ENCODE data around the gene ZBTB37.
"Not testable (repeated sequence)": the region's sequence is repeated elsewhere in the genome, so short reads cannot be mapped to it uniquely, and the experiment has no call there.

The ZBTB37 gene

DNA sequence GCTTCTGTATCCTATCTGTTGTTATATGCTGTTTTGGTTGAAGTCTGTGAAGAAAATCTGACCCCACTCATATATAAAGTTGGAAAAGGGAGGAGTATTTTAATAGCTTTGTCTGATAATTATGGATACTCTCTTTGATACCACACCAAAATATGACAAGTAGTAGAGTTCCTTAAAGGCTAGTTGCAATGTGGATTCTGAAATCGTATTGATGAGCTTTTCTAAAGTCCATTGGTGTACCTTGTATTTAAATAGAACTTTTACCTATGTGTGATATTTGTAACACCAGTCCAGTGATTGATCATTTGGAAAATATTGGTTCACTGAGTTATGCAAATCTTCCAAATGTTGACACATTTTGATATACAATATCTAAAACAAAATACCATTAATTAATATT lies 8.1 kb upstream of the ZBTB37 start:
- WGBS (ENCODE audit: insufficient coverage) = no CpG with 5 or more reads among the region's 1 CpG
- peaks cover 17 to 54% (median 40%) of the 10 kb centered on the region in 4 experiments for H3K36me3 ChIP-seq (ENCODE audit: control insufficient read depth in 4 of 4, insufficient read depth in 4 of 4, low read length in 3 of 4)

DNA sequence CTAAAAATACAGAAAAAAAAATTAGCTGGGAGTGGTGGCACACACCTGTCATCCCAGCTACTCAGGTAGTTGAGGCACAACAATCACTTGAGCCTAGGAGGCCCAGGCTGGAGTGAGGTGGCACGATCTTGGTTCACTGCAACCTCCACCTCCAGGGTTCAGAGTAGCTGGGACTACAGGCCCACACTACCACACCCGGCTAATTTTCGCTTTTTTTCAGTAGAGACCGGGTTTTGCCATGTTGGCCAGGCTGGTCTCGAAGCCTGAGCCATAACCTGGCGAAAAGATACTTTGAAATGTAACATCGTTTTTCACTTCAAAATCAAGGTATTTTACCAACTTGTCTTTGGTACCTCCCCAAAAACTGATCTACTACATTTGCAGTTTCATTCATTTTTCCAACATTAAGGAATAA lies 6.4 kb upstream of the ZBTB37 start:
- no peaks in the 10 kb centered on the region for H3K27me3 ChIP-seq (replicated peaks in 2 of 5; ENCODE audit: control insufficient read depth in 4 of 5, insufficient read depth in 5 of 5, low read length in 4 of 5)
- no peak overlapping the region for H3K27ac ChIP-seq (ENCODE audit: insufficient read depth in 1 of 2, low read depth in 1 of 2, low read length in 2 of 2, poor library complexity in 1 of 2, severe bottlenecking in 2 of 2)
- 94% methylated on average over 3 of the region's 7 CpGs for WGBS (ENCODE audit: insufficient coverage)
- peaks cover 23 to 60% (median 41%) of the 10 kb centered on the region in 4 experiments for H3K36me3 ChIP-seq (ENCODE audit: control insufficient read depth in 4 of 4, insufficient read depth in 4 of 4, low read length in 3 of 4)
- H3K4me1 ChIP-seq (ENCODE audit: control extremely low read depth in 1 of 4, control insufficient read depth in 4 of 4, insufficient read depth in 4 of 4, low read length in 3 of 4) = peaks cover 13 to 23% (median 19%) of the 10 kb centered on the region in 4 experiments
- DNase-seq = no peak
- H3K9me3 ChIP-seq (ENCODE audit: control extremely low read depth in 1 of 5, control insufficient read depth in 4 of 5, insufficient read depth in 2 of 5, low read depth in 1 of 5, low read length in 4 of 5) = no peaks in the 10 kb centered on the region
- ChIA-PET POLR2A (no interaction called here), CTCF (no interaction called here)
- H3K4me3 ChIP-seq (ENCODE audit: control insufficient read depth in 1 of 7, extremely low read depth in 1 of 7, insufficient read depth in 4 of 7, low read depth in 2 of 7, low read length in 6 of 7) = no peak overlapping the region

More for the DNA sequence above, 8.1 kb upstream of the ZBTB37 start:
- ChIA-PET POLR2A (interaction anchor here (0.6 to 0.7 kb wide), 2 partner anchors 70 to 447 kb away, joined by 4 read pairs; no protein-coding TSS in a partner anchor), CTCF (no interaction called here)
- Histone ChIP-seq H3K27ac (ENCODE audit: insufficient read depth in 1 of 2, low read depth in 1 of 2, low read length in 2 of 2, poor library complexity in 1 of 2, severe bottlenecking in 2 of 2) (no peak overlapping the region), H3K9me3 (ENCODE audit: control extremely low read depth in 1 of 5, control insufficient read depth in 4 of 5, insufficient read depth in 2 of 5, low read depth in 1 of 5, low read length in 4 of 5) (no peaks in the 10 kb centered on the region), H3K4me3 (ENCODE audit: control insufficient read depth in 1 of 7, extremely low read depth in 1 of 7, insufficient read depth in 4 of 7, low read depth in 2 of 7, low read length in 6 of 7) (no peak overlapping the region), H3K4me1 (ENCODE audit: control extremely low read depth in 1 of 4, control insufficient read depth in 4 of 4, insufficient read depth in 4 of 4, low read length in 3 of 4) (peaks cover 2 to 7% (median 5%) of the 10 kb centered on the region in 4 experiments), H3K27me3 (replicated peaks in 2 of 5; ENCODE audit: control insufficient read depth in 4 of 5, insufficient read depth in 5 of 5, low read length in 4 of 5) (no peaks in the 10 kb centered on the region)
- no peak for DNase-seq

DNA sequence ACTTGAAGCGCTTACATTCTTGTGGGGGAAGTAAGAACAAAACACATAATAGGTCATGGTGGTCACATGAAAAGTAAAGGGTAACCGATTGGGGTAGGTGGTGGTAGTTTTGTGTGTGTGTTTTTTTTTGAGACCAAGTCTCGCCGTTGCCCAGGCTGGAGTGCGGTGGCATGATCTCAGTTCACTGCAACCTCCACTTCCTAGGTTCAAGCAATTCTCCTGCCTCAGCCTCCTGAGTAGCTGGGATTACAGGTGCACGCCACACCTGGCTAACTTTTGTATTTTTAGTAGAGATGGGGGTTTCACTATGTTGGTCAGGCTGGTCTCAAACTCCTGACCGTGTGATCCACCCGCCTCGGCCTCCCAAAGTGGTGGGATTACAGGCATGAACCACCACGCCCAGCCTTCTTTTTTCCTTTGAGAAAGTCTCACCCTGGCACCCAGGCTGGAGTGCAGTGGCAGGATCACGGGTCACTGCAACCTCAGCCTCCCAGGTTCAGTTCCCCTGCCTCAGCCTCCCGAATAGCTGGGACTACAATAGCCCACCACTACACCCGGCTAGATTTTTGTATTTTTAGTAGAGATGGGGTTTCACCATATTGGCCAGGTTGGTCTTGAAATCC lies 5.9 kb upstream of the ZBTB37 start:
- H3K4me3 ChIP-seq (ENCODE audit: control insufficient read depth in 1 of 7, extremely low read depth in 1 of 7, insufficient read depth in 4 of 7, low read depth in 2 of 7, low read length in 6 of 7); H3K27ac ChIP-seq (ENCODE audit: insufficient read depth in 1 of 2, low read depth in 1 of 2, low read length in 2 of 2, poor library complexity in 1 of 2, severe bottlenecking in 2 of 2); H3K9me3 ChIP-seq (ENCODE audit: control extremely low read depth in 1 of 5, control insufficient read depth in 4 of 5, insufficient read depth in 2 of 5, low read depth in 1 of 5, low read length in 4 of 5); H3K27me3 ChIP-seq (replicated peaks in 2 of 5; ENCODE audit: control insufficient read depth in 4 of 5, insufficient read depth in 5 of 5, low read length in 4 of 5); DNase-seq: not testable (repeated sequence)
- Histone ChIP-seq H3K4me1 (ENCODE audit: control extremely low read depth in 1 of 4, control insufficient read depth in 4 of 4, insufficient read depth in 4 of 4, low read length in 3 of 4) (peaks cover 16 to 28% (median 22%) of the 10 kb centered on the region in 4 experiments), H3K36me3 (ENCODE audit: control insufficient read depth in 4 of 4, insufficient read depth in 4 of 4, low read length in 3 of 4) (peaks cover 23 to 58% (median 39%) of the 10 kb centered on the region in 4 experiments)
- ChIA-PET POLR2A (interaction anchor here (1.0 kb wide), 1 partner anchor 11 kb away, joined by 4 read pairs; no protein-coding TSS in a partner anchor), CTCF (interaction anchor here (0.7 to 1.2 kb wide), 2 partner anchors 12 to 442 kb away, joined by 3 read pairs; no protein-coding TSS in a partner anchor)
- WGBS (ENCODE audit: insufficient coverage) = 87% methylated on average over 3 of the region's 13 CpGs

DNA sequence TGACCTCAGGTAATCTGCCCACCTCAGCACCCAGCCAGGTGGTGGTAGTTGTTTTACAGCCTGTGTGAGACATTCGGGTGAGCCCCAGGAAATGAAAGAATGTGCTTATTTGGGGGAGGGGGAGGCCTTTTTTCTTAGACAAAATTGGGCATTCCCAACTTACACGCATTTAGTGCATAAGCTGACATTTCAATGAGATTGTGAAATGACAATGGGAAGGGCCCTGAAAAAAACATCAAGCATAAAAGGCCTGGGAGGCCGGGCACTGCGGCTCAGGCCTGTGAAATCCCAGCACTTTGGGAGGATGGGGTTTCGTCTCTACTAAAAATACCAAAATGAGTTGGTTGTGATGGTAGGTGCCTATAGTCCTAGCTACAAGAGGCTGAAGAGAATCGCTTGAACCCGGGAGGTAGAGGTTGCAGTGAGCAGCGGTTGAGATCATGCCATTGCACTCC lies 5.4 kb upstream of the ZBTB37 start:
- POLR2A ChIA-PET = interaction anchor here (1.0 kb wide), 1 partner anchor 11 kb away, joined by 4 read pairs; no protein-coding TSS in a partner anchor
- H3K9me3 ChIP-seq (ENCODE audit: control extremely low read depth in 1 of 5, control insufficient read depth in 4 of 5, insufficient read depth in 2 of 5, low read depth in 1 of 5, low read length in 4 of 5) = no peaks in the 10 kb centered on the region
- H3K36me3 ChIP-seq (ENCODE audit: control insufficient read depth in 4 of 4, insufficient read depth in 4 of 4, low read length in 3 of 4) = peaks cover 18 to 53% (median 36%) of the 10 kb centered on the region in 4 experiments
- CTCF ChIA-PET = interaction anchor here (0.7 to 1.2 kb wide), 2 partner anchors 12 to 443 kb away, joined by 3 read pairs; no protein-coding TSS in a partner anchor
- H3K27ac ChIP-seq (ENCODE audit: insufficient read depth in 1 of 2, low read depth in 1 of 2, low read length in 2 of 2, poor library complexity in 1 of 2, severe bottlenecking in 2 of 2) = no peak overlapping the region
- H3K4me1 ChIP-seq (ENCODE audit: control extremely low read depth in 1 of 4, control insufficient read depth in 4 of 4, insufficient read depth in 4 of 4, low read length in 3 of 4) = peaks cover 16 to 31% (median 22%) of the 10 kb centered on the region in 4 experiments
- H3K4me3 ChIP-seq (ENCODE audit: control insufficient read depth in 1 of 7, extremely low read depth in 1 of 7, insufficient read depth in 4 of 7, low read depth in 2 of 7, low read length in 6 of 7) = no peak overlapping the region
- 95% methylated on average over 6 of the region's 8 CpGs for WGBS (ENCODE audit: insufficient coverage)
- DNase-seq = no peak
- H3K27me3 ChIP-seq (replicated peaks in 2 of 5; ENCODE audit: control insufficient read depth in 4 of 5, insufficient read depth in 5 of 5, low read length in 4 of 5) = no peaks in the 10 kb centered on the region

DNA sequence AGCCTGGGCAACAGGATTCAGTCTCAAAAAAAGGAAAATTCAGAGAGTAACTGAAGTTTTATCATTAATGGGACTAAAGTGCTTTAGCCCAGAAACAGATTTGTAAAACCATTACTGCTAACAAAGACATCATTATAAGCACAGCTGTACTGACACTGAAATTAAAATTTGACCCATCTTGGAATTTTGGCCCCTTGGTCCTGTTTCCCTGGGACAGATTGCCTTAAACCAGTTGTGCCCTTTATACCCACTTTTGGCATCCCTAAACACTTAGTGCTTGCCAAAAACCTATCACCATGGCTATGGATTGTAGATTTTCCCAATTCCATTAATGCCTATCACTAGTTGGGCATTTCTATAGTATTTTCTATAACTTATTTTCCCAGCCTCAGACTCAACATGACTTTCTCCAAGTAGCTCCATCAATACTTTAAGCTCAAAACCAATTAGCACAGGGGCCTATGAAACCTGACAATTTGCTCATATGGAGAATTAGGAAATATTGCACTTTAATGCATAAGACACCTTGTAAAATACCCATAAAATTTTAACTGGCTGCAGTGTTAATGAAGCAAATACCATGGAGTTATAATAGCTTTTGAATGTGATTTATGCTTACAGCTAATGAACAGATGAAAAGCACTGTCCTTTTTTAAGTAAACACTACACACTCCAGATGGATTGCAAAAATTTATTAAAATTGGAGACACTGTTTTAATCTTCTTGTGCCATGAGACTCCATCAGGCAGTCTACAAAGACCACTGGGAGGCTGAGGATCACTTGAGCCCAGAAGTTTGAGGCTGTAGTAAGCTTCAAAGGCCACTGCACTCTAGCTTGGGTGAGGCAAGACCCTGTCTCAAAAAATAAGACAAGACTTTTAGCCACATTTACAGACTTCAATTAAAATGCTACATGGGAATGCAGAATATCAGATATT lies 4.7 kb upstream of the ZBTB37 start:
- Histone ChIP-seq H3K4me3 (ENCODE audit: control insufficient read depth in 1 of 7, extremely low read depth in 1 of 7, insufficient read depth in 4 of 7, low read depth in 2 of 7, low read length in 6 of 7) (no peak overlapping the region), H3K4me1 (ENCODE audit: control extremely low read depth in 1 of 4, control insufficient read depth in 4 of 4, insufficient read depth in 4 of 4, low read length in 3 of 4) (peaks cover 16 to 31% (median 22%) of the 10 kb centered on the region in 4 experiments)
- DNase-seq = peak in 2 of 3 donors; percentile 28 to 51

DNA sequence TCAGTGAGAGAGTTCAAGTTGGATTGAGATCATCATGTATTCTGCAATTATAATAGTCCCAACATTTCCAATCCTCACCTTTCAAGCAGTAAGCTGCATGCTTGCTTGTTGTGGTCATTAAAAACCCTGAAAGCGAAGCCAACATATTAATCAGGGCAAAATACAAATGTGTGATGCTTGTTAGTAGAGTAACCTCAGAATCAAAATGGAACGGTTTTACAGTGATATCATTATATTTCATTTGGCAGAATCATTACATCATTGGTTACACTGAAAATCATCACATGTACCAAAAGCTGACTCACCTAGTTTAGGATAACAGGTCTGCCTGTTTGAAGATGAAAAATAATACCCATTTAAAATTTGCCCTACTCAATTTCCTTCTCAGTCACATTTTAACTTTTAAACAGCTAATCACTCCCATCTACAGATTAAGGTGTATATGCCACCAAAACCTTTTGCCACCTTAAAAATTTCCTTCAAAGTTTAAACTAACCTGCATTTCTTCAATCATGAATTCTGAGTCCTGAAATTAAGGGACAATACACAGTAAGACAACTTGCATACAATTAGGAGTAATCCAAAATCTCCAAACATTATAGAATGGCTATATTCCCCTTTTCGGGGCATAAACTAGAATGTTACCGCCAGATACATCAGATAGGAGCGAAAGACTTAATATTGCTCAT lies 3.9 kb upstream of the ZBTB37 start:
- H3K9me3 ChIP-seq (ENCODE audit: control extremely low read depth in 1 of 5, control insufficient read depth in 4 of 5, insufficient read depth in 2 of 5, low read depth in 1 of 5, low read length in 4 of 5) = no peaks in the 10 kb centered on the region
- DNase-seq = no peak
- peak overlapping the region in 1 of 7 experiments; percentile 96 for H3K4me3 ChIP-seq (ENCODE audit: control insufficient read depth in 1 of 7, extremely low read depth in 1 of 7, insufficient read depth in 4 of 7, low read depth in 2 of 7, low read length in 6 of 7)
- WGBS (ENCODE audit: insufficient coverage) = 100% methylated on average over 3 of the region's 5 CpGs
- POLR2A ChIA-PET = no interaction called here
- CTCF ChIA-PET = interaction anchor here (0.8 to 1.5 kb wide), 2 partner anchors 15 to 434 kb away, joined by 3 to 5 read pairs; no protein-coding TSS in a partner anchor
- H3K27me3 ChIP-seq (replicated peaks in 2 of 5; ENCODE audit: control insufficient read depth in 4 of 5, insufficient read depth in 5 of 5, low read length in 4 of 5) = no peaks in the 10 kb centered on the region
- H3K36me3 ChIP-seq (ENCODE audit: control insufficient read depth in 4 of 4, insufficient read depth in 4 of 4, low read length in 3 of 4) = peaks cover 16 to 46% (median 32%) of the 10 kb centered on the region in 4 experiments
- peak overlapping the region; percentile 28 to 88 for H3K27ac ChIP-seq (ENCODE audit: insufficient read depth in 1 of 2, low read depth in 1 of 2, low read length in 2 of 2, poor library complexity in 1 of 2, severe bottlenecking in 2 of 2)
- peaks cover 16 to 39% (median 29%) of the 10 kb centered on the region in 4 experiments for H3K4me1 ChIP-seq (ENCODE audit: control extremely low read depth in 1 of 4, control insufficient read depth in 4 of 4, insufficient read depth in 4 of 4, low read length in 3 of 4)

More for the DNA sequence above, 4.7 kb upstream of the ZBTB37 start:
- Histone ChIP-seq H3K9me3 (ENCODE audit: control extremely low read depth in 1 of 5, control insufficient read depth in 4 of 5, insufficient read depth in 2 of 5, low read depth in 1 of 5, low read length in 4 of 5) (no peaks in the 10 kb centered on the region), H3K27ac (ENCODE audit: insufficient read depth in 1 of 2, low read depth in 1 of 2, low read length in 2 of 2, poor library complexity in 1 of 2, severe bottlenecking in 2 of 2) (peak overlapping the region in 1 of 2 experiments; percentile 28), H3K27me3 (replicated peaks in 2 of 5; ENCODE audit: control insufficient read depth in 4 of 5, insufficient read depth in 5 of 5, low read length in 4 of 5) (no peaks in the 10 kb centered on the region), H3K36me3 (ENCODE audit: control insufficient read depth in 4 of 4, insufficient read depth in 4 of 4, low read length in 3 of 4) (peaks cover 16 to 47% (median 33%) of the 10 kb centered on the region in 4 experiments)
- ChIA-PET CTCF (interaction anchor here (0.7 to 1.2 kb wide), 2 partner anchors 13 to 444 kb away, joined by 3 read pairs; no protein-coding TSS in a partner anchor), POLR2A (no interaction called here)
